GM21360 (cell line): ENCODE data around the gene LRRC1.

Experiments
- ATAC-seq: cut with Tn5 transposase; IDR thresholded peaks from one replicate; pipeline ENCODE4 v1.9.1; 2021; ENCODE audit warnings: mild to moderate bottlenecking, moderate library complexity; ENCODE audit not compliant: unreplicated experiment

LRRC1 gene

DNA sequence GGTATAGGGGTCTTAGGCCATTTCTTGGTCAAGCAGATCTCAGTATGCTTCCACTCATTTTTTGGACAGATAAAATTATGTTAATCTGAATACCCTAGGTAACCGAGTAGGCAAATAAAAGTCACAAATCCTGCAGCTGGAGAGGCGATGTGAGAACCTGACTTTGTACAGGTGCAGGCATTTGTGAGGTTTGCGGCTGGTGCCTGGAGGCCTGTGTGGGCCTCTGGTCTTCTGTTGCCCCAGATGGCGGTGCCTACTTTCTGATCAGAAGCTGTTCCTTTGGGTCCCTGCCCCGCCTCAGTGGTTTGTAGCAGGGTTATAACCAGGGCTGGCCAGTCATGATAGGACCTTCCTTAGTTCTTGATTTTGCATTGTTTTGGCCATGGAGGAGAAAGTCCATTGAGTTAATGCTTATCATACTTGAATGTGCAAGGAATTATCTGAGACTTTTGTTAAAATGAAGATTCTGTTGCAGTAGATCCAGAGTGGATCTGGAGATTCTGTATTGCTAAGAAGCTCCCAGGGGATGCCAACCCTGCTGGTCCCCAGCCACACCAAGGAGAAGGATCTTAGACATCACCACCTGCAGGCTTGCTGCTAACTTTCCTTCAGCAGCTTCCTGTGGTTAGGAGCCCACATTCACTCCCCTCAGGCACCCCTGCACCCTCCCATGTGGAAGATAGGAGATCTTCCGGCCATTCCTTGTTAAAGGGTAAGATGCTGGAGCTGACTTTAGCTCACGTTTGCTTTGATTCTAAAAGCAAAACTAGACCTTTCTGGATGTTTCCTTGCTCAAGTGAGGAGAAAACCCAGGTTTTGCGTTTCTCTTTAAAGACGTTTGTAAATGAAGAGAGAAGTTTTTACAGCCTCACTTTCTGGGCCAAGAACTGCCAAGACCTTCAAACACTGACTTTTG, 50.7 kb downstream of the LRRC1 start:
- no peak for ATAC-seq

DNA sequence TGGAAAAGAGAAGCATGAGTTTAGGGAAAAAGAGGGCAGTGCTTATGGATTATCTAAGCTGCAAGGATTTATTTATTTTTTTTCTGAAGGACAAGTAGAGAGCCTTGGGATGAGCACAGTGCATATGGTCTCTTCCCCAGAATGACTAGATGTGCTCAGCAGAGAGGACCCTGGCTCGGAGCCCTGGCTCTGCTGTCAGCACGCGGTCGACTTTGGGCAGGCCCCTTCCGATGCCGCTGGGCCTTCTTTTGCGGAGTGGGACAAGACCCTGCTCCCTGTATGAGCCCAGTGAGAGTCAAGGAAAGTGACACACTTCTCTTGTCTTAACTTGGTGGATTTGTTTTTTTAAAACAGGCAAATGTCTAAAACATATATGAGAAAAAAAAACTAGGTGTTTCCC, 51.4 kb downstream of the LRRC1 start:
- no peak for ATAC-seq

DNA sequence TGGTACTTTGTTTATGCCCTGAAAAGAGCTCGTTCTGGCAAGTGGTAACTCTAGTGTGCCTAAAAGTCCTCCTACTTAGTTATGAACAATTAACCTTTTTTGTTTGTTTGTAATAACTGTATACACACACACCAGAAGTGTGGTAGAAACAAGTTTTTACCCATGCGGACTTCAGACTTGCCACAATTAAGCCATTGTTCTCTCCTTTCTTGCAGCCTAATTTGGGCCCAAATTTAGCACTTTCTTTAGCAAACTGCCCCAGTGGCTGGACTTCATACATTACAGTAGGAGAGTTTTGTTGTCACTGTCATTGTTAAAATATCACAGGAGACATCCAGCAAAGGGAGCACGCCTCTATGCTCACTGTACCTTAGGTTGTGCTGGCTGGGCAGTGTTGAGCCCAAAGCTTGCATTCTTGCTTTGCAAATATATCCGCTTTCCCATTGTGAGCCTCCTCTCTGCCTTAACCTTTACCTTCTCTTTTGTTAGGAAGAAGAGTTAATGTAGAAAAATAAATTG, 53.0 kb downstream of the LRRC1 start:
- ATAC-seq = no peak

DNA sequence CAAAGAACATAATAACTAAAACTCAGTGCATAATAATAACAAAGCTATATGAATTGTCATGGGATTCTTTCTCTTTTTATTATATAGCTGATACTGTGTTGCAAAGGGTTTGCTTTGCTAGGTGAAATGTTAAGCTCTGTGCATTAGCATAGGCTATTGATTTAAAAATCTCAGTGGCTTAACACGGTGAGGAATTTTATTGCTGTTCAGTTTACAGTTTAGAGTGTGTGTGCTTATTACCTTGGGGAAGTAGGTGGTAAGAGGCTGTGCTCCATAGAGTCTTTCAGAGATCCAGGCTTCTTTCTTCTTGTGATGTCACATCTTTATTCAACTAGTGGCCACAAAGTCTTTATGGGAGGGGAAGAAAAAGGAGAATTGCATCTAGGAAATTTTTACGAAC, 55.7 kb downstream of the LRRC1 start:
- no peak for ATAC-seq

DNA sequence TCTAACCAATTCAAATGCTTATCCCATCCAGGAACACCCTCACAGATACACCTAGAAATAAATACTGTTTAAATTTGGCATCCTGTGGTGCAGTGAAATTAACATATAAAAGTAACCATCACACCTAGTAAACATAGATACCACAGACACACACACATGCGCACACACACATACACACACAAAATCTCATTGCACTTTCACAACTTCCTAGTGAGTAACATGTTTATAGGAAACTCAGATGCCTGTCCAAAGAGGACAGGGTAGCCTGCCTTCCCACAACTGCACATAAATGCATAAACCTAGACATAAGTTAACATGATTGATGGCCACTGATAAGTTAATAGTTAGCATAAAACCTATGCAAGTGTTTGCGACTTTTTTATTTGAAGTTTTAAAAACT, 56.8 kb downstream of the LRRC1 start:
- no peak for ATAC-seq

DNA sequence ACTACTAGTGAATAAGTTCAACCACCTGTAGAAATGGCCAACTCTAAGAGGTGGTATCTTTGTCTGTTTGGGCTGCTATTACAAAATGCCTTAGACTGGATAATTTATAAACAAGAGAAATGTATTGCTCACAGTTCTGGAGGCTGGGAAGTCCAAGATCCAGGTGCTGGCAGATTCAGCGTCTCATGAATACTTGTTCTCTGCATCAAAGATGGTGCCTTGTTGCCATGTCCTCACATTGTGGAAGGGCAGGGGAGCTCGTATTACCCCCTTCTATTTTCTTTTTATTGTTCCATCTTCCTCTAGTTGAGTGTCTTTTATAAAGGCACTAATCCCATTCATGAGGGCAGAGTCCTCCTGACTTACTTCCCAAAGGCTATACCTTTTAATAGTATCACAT, 58.0 kb downstream of the LRRC1 start:
- no peak for ATAC-seq

DNA sequence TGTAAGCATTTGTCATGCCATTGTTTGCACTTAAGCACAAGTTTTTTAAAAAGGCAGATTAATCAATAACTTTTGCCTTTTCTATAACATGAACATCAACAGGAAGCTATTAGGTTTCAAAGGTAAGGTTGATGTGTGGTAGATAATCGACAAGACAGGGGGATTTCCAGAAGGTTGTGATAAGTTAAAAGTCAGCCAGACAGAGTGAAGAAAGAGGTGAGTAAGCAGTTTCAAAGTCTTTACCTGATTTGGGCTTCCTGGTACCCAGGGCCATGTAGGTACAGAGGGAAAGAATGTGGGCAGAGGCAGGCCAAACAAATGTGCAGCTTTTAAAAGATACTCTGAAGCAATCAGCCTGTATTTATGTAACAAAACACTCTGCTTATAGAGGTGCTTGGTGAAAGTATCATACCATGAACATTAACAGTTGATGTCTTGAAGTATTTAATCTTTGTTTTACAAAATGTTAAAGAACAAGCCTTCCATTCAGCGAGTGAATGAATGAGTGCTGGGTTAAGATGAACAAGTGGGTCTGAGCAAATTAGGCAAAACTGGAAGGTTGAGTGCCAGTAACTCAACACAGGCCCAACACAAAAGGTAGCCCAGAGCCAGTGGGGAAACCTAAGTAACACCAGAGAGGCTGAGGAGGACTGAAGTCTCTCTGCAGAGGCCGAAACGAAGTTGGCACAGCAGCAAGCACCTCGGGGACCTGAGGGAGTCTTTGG, 60.2 kb downstream of the LRRC1 start:
- peak; percentile 64 for ATAC-seq

DNA sequence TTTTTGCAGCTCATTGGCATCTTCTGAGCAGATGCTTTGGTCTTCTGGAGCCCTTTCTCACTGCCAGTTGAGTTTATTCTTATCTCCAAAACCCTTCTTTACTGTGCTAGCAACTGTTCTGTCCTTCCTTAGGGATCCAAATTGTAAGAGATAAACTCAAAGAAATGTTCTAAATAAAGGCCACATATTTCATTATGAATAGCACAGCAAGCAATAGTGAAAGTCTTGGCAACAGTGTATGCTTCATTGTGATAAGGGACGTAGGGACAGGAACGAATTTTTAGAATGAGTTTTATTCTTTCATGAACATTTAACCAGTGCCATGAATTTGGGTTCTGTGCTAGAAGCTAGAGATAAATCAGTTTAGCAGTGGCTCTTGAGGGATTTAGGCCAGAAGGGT, 61.1 kb downstream of the LRRC1 start:
- ATAC-seq = no peak

DNA sequence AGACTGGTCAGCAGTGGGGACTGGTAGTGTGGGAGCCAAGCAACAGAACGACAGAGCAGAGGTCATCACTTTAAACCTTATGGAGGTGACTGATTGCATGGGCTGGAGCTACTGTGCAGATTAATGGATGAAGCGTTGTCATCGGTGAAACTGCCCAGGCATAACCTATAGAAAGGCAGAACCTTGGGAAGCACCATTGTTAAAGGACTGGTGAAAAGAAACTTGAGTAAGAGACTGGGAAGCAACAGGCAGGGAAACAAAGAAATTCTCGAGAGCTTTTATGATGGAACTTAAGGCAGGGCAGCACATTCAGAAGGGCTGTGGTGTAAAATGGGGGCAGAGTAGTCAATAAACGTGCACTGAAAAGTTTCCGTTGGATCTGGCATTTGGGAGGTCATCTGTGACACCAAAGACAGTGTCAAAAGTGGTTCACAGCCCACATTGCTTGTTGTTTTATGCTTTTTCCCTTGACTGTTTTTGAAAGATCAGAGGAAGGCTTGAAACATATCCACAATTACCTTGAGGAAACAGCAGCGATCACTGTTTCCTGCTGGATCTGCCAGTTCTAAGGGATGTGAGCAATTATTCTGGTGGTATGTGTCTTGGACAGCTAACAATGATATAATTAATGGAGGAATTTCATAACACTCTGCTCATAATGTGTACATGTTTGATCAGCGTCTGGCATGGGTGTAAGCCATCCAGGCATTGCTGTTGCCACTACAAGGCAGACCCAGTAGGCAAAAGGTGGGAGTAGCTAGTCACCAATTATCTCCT, 62.7 kb downstream of the LRRC1 start:
- ATAC-seq = no peak

DNA sequence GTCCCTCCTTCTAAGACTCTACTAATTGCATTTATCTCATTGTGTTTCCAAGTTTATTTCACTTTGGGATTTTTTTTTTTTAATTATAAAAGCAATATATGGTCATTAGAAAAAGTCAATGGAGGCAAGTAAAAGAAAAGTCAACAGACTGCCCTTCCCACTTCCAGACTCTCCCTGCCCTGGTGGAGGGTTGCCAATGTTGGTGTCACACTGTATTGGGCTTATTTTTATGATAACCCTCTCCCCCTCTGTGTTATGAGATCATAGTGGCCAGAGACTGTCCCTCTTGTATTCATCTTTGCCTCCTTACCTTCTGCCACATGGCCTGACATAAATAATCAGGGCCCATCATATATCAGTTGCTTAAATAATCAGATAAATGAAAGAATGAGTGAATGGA, 63.4 kb downstream of the LRRC1 start:
- ATAC-seq = no peak

DNA sequence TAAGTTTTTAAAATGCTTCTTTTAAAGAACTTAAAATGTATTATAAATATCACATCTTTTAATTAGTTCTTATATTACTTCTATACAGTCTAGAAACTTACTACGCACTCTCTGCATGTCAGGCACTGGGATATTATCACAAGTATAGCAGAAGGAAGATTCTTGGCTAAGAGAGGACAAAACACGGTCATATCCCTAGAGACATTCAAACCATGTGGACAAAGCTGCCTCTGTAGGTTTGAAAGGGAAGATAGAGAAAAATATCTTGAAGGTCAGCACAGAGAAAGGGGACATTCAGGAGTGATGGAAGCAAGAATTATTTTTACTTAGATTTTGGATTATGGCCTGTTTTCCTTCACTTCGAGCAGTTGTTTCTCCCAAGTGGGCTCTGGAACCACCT, 64.1 kb downstream of the LRRC1 start:
- ATAC-seq = no peak

DNA sequence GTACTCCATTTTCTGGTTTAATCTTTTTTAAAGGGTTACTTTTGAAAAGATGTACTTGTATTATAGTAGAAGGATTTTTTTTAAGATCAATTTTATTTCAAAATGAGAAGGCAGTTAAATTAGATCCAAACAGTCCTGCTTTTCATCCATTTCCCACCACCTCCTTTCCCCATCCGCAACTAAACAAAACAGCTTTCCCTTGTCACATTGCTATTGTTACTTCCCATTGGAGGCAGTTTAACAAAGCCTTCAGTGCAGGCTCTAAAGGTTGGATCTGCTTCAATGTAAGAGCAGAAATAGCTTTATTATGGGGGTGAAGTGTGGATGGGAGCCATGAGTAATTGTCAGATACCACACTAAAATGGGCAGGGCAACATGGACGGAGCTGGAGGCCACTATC, 65.7 kb downstream of the LRRC1 start:
- no peak for ATAC-seq

DNA sequence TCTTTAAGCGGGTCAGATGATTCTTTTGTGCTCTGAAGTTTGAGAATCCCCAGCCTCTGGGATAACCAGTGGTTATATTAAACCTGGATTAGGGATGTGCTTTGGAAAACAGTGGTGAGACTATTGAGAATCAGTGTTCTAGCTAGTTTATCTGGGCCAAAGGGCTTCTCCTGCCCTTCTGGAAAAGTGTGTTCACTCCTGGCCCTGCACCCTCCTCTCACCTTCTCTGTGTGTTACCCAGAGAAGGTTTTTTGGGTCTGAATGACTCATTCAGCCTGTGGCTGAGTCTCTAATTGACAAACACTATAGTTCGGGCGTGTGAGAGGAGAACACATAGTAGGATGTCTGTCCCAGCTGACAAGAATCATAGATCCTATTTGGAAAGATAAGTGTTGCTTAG, 66.7 kb downstream of the LRRC1 start:
- no peak for ATAC-seq

DNA sequence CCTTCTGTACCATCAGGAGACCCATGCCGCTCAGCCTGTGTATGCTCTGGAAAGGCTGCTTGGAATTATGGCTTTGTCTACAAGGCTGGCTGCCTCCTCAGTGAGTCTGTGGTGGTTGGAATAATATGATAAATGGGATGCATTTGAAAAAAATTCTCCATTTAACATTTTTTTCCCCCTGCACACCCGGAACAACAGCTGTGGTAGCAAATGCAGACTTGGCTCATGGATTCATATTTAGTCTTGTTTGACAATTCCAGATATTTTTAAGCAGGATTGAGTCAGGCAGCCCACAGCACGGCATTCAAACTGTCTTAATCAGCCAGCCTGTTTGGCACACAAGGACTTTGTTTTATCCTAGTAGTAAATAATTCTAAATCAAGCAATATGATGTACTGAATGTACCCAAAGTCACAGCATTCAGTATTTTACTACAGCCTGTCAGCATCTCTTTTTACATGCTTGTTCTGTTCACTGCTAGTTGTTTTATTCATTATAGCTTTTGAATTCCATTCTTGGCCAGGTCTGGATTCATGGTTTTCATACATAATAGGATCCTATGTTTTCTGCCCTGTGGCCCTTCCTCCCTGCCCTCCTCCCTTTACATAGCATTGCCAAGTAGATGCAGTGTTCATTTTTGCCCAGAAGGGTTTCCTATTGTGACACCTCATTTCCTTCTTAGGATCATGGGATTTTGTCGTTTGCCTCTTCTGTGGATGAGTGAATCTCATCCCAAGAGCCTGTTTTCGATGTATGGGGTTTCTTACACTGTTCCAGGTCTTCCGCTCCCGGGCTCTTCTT, 68.1 kb downstream of the LRRC1 start:
- ATAC-seq = no peak

DNA sequence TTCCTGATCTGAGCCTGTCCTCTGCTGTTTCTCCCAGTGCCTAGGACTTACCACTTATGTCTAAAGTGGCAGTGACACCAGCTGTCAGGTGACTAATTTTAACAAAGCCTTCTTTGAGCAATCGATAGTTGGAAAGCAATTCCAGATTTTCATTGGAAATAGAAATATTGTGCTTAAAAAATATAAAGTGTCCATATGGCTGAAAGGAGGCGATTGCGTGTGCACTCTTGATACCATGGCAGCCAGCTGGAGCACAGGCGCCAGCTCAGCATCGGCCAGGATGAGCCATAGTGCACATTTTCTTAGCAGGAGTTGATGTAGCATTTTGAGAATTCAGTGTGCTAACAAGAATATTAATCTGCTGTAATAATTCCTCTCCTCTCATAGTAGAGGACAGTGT, 70.0 kb downstream of the LRRC1 start:
- ATAC-seq = no peak

DNA sequence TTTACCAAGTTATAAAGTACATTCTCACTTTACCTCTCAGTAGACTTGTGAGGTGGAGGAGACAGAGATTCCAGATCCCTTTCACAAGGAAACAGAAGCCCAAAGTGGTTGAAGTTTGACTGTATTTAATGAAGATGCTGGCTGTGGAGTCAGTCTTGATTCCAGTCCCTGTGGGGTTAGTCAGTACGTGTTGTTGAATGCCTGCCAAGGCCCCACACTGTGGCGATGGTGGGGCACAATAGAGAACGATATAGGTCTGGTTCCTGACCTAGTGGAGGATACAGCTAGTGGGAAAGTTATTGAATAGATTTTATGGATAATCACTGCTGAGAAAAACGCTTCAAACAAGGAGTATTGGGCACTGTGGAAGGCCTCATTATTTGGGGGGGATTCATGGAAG, 71.4 kb downstream of the LRRC1 start:
- no peak for ATAC-seq

DNA sequence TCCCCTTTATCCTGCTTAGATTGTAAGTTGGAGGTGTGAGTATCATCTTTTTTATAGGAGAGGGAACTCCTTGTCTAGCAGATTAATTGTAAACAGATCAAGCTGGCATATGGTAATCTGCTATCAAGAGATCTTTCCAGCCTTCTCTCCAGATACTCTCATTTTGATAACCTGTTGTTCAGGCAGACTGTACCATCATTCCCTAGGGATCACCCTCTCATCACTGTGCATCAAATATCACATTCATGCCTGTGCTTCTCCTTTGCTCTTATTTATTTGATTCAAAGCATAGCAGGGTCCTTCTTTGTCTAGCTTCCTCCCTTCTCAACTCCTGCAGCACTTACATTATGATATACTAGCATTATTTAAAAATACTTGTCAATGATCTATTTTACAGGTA, 73.8 kb downstream of the LRRC1 start:
- ATAC-seq = no peak

DNA sequence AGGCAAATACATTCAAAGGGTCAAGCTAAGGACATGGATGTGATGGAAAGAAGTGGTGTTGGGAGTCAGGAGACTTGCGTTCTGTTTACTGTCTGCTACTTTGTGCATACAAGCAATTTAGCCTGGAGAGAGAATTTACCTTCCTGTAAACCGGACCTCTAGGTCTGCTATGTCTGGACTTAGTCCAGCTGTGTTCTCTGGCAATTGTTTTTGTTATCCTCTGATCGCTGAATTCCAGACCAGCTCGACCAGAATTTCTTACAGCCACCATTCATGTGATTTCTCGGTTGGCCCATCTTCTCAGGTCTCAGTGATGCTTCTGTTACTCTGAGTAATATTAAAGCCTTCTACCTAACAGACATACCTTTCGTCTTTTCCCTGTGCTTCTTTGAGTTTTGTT, 75.2 kb downstream of the LRRC1 start:
- no peak for ATAC-seq

DNA sequence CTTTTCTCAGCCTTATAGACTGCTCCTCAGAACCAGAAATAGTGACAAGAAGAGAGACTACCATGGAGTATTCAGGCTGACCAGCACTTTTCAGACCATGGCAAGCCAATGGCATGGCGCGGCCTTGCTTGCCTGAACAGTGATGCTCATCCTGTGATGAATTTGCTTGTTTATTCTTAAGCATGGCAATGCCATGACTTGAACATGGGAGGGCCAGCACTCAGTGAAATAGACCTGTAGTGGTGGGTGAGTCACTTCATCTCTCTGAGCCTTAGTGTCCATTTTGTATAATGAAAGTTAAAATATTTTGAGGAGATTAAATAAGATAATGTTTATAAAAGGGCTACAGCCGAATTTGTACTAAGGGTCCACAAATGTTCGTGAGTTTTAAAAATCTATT, 79.1 kb downstream of the LRRC1 start:
- no peak for ATAC-seq

DNA sequence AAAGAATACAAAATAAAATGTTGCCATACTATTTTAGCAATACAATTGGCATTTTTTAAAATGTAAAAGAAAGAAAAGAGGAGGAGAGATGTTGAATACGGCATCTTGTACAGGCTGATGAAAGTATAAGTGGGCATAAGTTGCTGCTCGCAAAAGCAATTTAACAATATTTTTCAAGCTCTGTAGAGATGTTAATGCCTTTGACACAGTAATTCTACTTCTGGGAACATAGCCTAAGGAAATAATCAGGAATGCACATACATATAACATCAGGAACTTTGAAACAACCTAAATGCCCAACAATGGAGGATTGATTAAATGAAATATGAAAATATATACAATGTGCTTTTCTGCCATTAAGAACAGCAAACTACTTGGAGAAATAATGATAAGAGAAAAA, 80.2 kb downstream of the LRRC1 start:
- ATAC-seq = no peak

DNA sequence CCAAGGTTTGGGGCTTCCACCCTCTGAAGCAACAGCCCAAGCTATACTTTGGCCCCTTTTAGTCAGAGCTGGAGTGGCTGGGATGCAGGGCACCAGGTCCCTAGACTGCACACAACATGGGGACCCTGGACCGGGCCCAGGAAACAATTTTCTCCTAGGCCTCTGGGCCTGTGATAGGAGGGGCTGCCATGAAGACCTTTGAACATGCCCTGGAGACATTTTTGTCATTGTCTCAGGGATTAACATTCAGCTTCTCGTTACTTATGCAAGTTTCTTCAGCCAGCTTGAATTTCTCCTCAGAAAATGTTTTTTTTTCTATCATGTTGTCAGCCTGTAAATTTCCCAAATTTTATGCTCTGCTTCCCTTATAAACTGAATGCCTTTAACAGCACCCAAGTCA, 82.3 kb downstream of the LRRC1 start:
- ATAC-seq = no peak
